Measurements from ENCODE around the gene STX8.
"Not testable (repeated sequence)": the region's sequence is repeated elsewhere in the genome, so short reads cannot be mapped to it uniquely, and the experiment has no call there.

The STX8 gene

GRCh38 chr17:9272501-9273200 is 303.0 kb downstream of the STX8 start:
- Mint-ChIP-seq H3K27ac (peak overlapping the region; percentile 98), H3K27me3 (no peaks in the 10 kb centered on the region), H3K36me3 (ENCODE audit: low read depth) (peaks cover 11% of the 10 kb centered on the region), H3K9me3 (no peaks in the 10 kb centered on the region), H3K4me3 (peak overlapping the region; percentile 1), H3K4me1 (ENCODE audit: low read depth) (peaks cover 35% of the 10 kb centered on the region)
- no peak for DNase-seq

DNA sequence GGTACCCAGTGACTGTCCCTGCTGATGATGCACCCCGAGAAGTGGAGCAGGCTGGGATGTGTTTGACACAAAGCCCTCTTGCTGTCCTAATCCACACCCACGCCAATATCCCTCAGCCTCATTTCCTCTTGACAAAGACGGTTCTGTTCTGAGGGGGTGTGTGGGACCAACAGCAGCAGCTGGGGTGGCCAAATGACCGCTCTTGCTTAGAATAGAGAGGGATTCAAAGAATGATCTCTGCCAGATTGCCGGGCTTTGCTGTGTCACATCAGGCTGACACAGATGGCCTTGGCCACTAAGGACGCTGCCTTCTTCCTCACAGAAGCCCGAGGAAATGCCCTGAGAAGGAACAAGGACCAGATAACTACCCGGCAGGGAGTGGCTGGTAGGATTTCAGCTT is 303.6 kb downstream of the STX8 start:
- peaks cover 13% of the 10 kb centered on the region for H3K36me3 Mint-ChIP-seq (ENCODE audit: low read depth)
- H3K27ac Mint-ChIP-seq, result no peak overlapping the region
- no peak overlapping the region for H3K4me3 Mint-ChIP-seq
- DNase-seq, result no peak
- no peaks in the 10 kb centered on the region for H3K27me3 Mint-ChIP-seq
- peaks cover 35% of the 10 kb centered on the region for H3K4me1 Mint-ChIP-seq (ENCODE audit: low read depth)
- no peaks in the 10 kb centered on the region for H3K9me3 Mint-ChIP-seq

DNA sequence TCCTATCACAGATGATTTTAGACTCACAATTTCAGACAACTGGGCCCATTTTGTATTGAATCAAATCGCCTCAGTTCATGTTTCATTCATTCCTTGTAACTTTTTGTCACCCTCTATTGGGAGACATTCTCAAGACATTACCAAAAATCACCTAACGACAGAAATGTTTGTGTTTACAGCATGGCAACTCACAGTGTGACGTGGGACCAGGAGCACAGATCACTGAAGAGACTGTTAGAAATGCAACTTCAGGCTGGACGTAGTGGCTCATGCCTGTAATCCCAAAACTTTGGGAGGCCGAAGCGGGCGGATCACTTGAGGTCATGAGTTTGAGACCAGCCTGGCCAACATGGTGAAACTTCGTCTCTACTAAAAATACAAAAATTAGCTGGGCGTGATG is 304.7 kb downstream of the STX8 start:
- Mint-ChIP-seq H3K36me3 (ENCODE audit: low read depth) (peaks cover 13% of the 10 kb centered on the region), H3K27ac (no peak overlapping the region), H3K27me3 (no peaks in the 10 kb centered on the region), H3K9me3 (no peaks in the 10 kb centered on the region), H3K4me3 (no peak overlapping the region), H3K4me1 (ENCODE audit: low read depth) (peaks cover 34% of the 10 kb centered on the region)
- DNase-seq, result no peak

DNA sequence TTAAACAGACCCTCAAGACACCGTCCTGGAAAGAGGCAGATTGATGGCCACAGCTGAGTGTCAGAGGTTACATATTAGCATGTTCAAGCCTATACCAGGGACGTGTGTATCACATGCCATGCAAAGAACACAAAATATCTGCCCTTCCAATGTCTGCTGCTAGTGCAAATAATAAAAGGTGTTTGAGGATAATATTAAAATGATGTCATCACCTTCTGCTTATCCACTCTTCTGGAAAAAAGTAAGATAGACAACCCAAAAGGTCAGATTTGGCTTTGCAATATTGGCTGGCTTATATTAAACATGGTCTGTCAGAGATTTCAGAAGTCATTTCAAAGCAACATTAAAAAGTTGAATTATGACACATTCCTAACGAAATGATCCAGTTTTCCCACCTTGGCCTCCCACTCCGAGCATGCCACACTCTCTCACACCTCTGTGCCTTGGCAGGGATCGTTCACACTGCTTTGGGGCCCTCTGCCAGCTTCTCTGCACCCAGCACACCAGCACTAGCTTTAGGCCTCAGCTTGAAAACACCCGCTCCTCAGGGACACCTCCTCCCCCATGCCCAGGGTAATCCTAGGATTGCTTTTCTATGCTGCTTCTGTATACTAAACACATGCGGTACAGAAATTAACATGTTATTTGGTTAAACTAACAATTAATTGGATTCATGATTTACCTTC is 306.1 kb downstream of the STX8 start:
- DNase-seq, result no peak
- H3K27ac Mint-ChIP-seq, result no peak overlapping the region
- H3K27me3 Mint-ChIP-seq, result no peaks in the 10 kb centered on the region
- H3K36me3 Mint-ChIP-seq (ENCODE audit: low read depth), result peaks cover 13% of the 10 kb centered on the region
- H3K4me1 Mint-ChIP-seq (ENCODE audit: low read depth), result peaks cover 25% of the 10 kb centered on the region
- H3K4me3 Mint-ChIP-seq, result no peak overlapping the region
- no peaks in the 10 kb centered on the region for H3K9me3 Mint-ChIP-seq

DNA sequence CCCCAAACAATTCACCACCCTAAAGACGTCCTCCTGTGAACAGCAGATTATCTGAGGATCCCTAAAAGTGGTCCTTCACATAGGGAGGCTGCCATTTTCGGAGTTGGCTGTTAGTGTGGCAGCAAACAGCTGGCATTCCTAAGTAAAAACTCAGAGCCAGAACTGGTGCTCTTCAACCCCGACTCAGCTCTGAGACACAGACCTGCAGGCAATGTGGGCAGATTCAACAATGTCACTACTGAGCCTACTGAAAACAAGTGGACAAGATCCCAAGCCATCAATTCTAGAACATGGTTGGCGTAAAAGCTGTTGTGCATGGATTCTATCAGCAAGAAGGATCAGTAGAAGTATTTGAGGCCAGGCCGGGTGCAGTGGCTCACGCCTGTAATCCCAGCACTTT is 307.1 kb downstream of the STX8 start:
- Mint-ChIP-seq H3K9me3 (peaks cover 4% of the 10 kb centered on the region), H3K27ac (no peak overlapping the region), H3K27me3 (no peaks in the 10 kb centered on the region), H3K4me3 (no peak overlapping the region), H3K4me1 (ENCODE audit: low read depth) (peaks cover 17% of the 10 kb centered on the region), H3K36me3 (ENCODE audit: low read depth) (peaks cover 17% of the 10 kb centered on the region)
- DNase-seq, result no peak

DNA sequence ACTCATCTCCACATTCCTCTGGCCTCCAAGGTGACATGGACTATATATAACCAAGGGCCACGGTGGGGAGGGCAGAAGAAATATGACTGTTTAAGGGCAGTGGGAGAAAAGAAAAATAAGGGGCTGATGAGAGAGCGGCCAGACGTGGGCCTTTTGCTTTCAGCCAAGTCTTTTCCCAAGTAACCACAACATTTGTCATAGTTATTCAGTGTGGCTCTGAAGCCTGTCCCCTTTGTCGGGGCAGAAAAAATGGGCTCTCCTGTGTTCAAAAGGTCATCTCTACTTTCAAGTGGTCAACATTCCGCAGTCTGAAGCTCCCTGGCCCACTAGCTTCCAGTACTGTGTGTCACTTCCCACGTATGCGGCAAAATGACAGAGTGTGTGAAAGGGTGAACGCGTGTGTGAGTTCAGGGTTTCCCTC is 308.9 kb downstream of the STX8 start:
- Mint-ChIP-seq H3K27ac (no peak overlapping the region), H3K4me3 (no peak overlapping the region), H3K27me3 (no peaks in the 10 kb centered on the region), H3K9me3 (peaks cover 5% of the 10 kb centered on the region), H3K36me3 (ENCODE audit: low read depth) (peaks cover 17% of the 10 kb centered on the region), H3K4me1 (ENCODE audit: low read depth) (no peaks in the 10 kb centered on the region)
- no peak for DNase-seq

- no peak for DNase-seq
- Mint-ChIP-seq H3K27me3 (no peaks in the 10 kb centered on the region), H3K4me1 (ENCODE audit: low read depth) (peaks cover 4% of the 10 kb centered on the region), H3K4me3 (no peak overlapping the region), H3K27ac (no peak overlapping the region), H3K36me3 (ENCODE audit: low read depth) (peaks cover 17% of the 10 kb centered on the region), H3K9me3 (peaks cover 5% of the 10 kb centered on the region)
These were observed 309.5 kb downstream of the STX8 start for GRCh38 chr17:9266031-9266680.

GRCh38 chr17:9261081-9262012 is 314.3 kb downstream of the STX8 start:
- no peak for DNase-seq
- no peaks in the 10 kb centered on the region for H3K27me3 Mint-ChIP-seq
- peak overlapping the region; percentile 47 for H3K27ac Mint-ChIP-seq
- H3K9me3 Mint-ChIP-seq, result peaks cover 5% of the 10 kb centered on the region
- peaks cover 6% of the 10 kb centered on the region for H3K36me3 Mint-ChIP-seq (ENCODE audit: low read depth)
- H3K4me3 Mint-ChIP-seq, result no peak overlapping the region
- peaks cover 25% of the 10 kb centered on the region for H3K4me1 Mint-ChIP-seq (ENCODE audit: low read depth)

DNA sequence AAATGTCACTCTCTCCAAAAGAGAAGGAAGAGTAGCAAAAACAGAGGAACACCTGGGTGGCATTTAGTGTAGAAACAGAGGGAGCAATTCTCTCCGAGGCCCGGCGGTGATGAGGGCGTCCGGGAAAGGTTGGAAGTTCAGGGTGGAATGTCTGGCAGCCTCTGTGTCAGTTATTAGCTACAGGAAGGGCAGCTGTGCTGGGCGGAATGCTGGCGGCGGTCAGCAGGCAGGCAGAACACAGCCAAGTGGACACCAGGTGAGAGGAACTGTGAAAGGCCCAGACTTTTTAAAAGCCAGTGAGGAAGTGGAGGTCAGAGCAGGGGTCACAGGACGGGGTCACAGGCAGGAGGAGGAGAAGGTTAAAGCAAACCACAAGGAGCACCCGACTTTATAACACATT is 316.2 kb downstream of the STX8 start:
- Mint-ChIP-seq H3K4me3 (no peak overlapping the region), H3K4me1 (ENCODE audit: low read depth) (peaks cover 30% of the 10 kb centered on the region), H3K36me3 (ENCODE audit: low read depth) (peaks cover 6% of the 10 kb centered on the region), H3K27ac (no peak overlapping the region), H3K27me3 (no peaks in the 10 kb centered on the region), H3K9me3 (peaks cover 5% of the 10 kb centered on the region)
- DNase-seq, result no peak

GRCh38 chr17:9258115-9259015 is 317.3 kb downstream of the STX8 start:
- Mint-ChIP-seq H3K36me3 (ENCODE audit: low read depth) (no peaks in the 10 kb centered on the region), H3K4me1 (ENCODE audit: low read depth) (peaks cover 37% of the 10 kb centered on the region), H3K27me3 (no peaks in the 10 kb centered on the region), H3K4me3 (no peak overlapping the region), H3K27ac (peak overlapping the region; percentile 6), H3K9me3 (no peaks in the 10 kb centered on the region)
- DNase-seq, result no peak

- H3K27ac Mint-ChIP-seq, H3K4me3 Mint-ChIP-seq, H3K9me3 Mint-ChIP-seq: not testable (repeated sequence)
These were observed 318.0 kb downstream of the STX8 start for GRCh38 chr17:9257630-9257965.

DNA sequence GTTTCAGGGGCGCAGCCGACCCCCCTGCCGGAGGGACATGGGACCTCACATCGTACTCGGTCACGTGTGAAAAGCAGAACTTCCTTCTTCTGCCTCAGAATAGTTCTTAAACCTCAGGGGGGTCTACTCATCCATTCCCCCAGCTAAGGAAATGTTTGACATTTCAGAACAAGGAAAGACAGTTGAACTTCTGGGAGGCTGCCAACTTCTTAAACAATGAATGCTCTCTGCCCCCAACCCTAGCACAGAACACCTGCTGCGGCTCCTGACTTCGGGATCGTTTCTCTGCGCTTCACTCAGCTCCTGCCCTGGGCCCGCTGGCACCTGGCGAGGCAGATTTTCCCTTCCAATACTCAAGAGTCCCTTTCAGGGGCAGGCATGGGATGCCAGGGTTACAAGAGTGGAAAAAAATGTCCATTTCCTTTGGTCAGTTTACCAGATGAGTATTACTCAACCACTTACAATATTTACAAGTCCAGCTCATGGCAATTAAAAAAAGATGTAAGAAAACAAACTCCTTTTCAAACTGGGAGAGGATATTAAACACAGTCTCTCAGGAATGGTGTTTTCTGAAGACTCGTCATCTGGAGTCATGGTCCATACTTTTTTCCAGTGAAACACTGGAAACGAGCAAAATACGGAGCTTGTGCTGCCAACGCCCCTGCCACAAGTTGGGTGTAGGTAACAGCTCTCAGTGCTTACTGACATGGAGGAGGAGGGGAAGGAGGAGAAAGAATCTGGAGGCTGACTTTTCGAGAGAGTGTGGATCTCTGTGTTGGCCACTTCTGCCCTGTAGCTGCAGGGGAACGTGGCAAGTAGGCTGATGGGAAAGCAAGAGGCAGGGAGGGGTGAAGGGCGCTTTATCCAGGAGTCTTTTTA is 318.6 kb downstream of the STX8 start:
- H3K4me3 Mint-ChIP-seq, result no peak overlapping the region
- H3K36me3 Mint-ChIP-seq (ENCODE audit: low read depth), result no peaks in the 10 kb centered on the region
- no peak for DNase-seq
- H3K27ac Mint-ChIP-seq, result no peak overlapping the region
- H3K4me1 Mint-ChIP-seq (ENCODE audit: low read depth), result peaks cover 48% of the 10 kb centered on the region
- H3K27me3 Mint-ChIP-seq, result no peaks in the 10 kb centered on the region
- H3K9me3 Mint-ChIP-seq, result no peaks in the 10 kb centered on the region

More at GRCh38 chr17:9257630-9257965, 318.0 kb downstream of the STX8 start:
- H3K27me3 Mint-ChIP-seq; H3K36me3 Mint-ChIP-seq (ENCODE audit: low read depth); DNase-seq: not testable (repeated sequence)
- H3K4me1 Mint-ChIP-seq (ENCODE audit: low read depth), result peaks cover 45% of the 10 kb centered on the region

DNA sequence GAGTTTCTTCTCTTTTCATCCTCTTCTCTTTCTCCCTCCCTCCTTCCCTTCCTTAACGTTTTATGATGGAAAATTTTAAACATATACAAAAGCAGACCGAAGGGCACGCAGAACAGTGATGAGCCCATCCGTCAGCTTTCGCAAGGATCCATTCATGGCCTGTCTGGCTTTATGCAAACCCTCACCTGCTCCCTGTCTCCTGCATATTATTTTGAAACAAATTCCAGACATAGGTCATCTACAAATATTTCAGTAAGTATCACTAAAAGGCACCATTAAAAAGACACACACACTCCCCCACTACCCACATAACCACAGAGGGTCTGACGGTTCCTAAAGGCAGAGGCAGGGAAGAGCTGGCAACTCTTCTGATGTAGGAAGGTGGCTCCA is 319.3 kb downstream of the STX8 start:
- no peaks in the 10 kb centered on the region for H3K27me3 Mint-ChIP-seq
- no peak overlapping the region for H3K4me3 Mint-ChIP-seq
- no peaks in the 10 kb centered on the region for H3K9me3 Mint-ChIP-seq
- no peak for DNase-seq
- H3K36me3 Mint-ChIP-seq (ENCODE audit: low read depth), result peaks cover under 1% of the 10 kb centered on the region
- H3K27ac Mint-ChIP-seq, result no peak overlapping the region
- peaks cover 48% of the 10 kb centered on the region for H3K4me1 Mint-ChIP-seq (ENCODE audit: low read depth)

Data from activated T-cell treated with anti-CD3 and anti-CD28 coated beads, Interleukin-2, amount 50 U/mL, for 24 hours (primary cell).